Stomach (tissue), 9 donors: ENCODE measurements around the gene TCEANC. TPM values are rescaled to one million over a fixed set of nuclear protein-coding genes. Genes with fewer than 3 reads are reported as not detected.

Experiments used
- DNase-seq, 2 donors: peaks; one replicate each; pipeline versions ENCODE4 v3.0.0 to v3.0.0-alpha.2; 2013 to 2019
- H3K27ac ChIP-seq, 5 donors: fragments of 200-600 bp in 4 of 5; sonication (generic) in 4 of 5; one replicate each; pipeline ENCODE4 v1.5.1; 2013 to 2019; ENCODE audit warnings: mild to moderate bottlenecking in 1 of 5, moderate library complexity in 1 of 5
- H3K27me3 ChIP-seq, 3 donors: fragments of 200-600 bp; sonication (generic); one replicate each; pipeline ENCODE4 v1.5.1; 2017 to 2019; ENCODE audit warnings: mixed run types in 1 of 3
- H3K36me3 ChIP-seq, 4 donors: fragments of 200-600 bp; sonication (generic); 1 replicate in 3 of 4; 2 replicates in 1 of 4; pipeline ENCODE4 v1.5.1; 2016 to 2019
- H3K4me1 ChIP-seq, 4 donors: fragments of 200-600 bp; sonication (generic); one replicate each; pipeline ENCODE4 v1.5.1; 2016 to 2019
- H3K4me3 ChIP-seq, 4 donors: fragments of 200-600 bp; sonication (generic) in 3 of 4; one replicate each; pipeline ENCODE4 v1.5.1; 2016 to 2019; ENCODE audit warnings: mild to moderate bottlenecking in 1 of 4
- H3K9me3 ChIP-seq, 4 donors: fragments of 200-600 bp; sonication (generic); one replicate each; pipeline ENCODE4 v1.5.1; 2016 to 2019
- CTCF ChIP-seq, 7 experiments: fragments of 450-650 bp in 4 of 7; fragments of 200-600 bp in 3 of 7; sonication (generic) in 3 of 7; IDR thresholded peaks; one replicate each; pipeline ENCODE4 v1.5.1; 2016 to 2019; ENCODE audit warnings: antibody characterized with exemption in 7 of 7, control low read depth in 2 of 7, mild to moderate bottlenecking in 1 of 7
- EP300 ChIP-seq: sonication (generic); formaldehyde crosslinking; IDR thresholded peaks from one replicate; pipeline ENCODE4 v1.6.1; 2017; ENCODE audit warnings: antibody characterized with exemption
- POLR2A ChIP-seq, 4 donors: fragments of 450-650 bp; IDR thresholded peaks; one replicate each; pipeline ENCODE4 v1.6.1; 2016; ENCODE audit warnings: antibody characterized with exemption in 4 of 4, control low read depth in 2 of 4, mild to moderate bottlenecking in 1 of 4, moderate library complexity in 1 of 4
- POLR2AphosphoS5 ChIP-seq, 3 donors: sonication (generic); formaldehyde crosslinking; IDR thresholded peaks; one replicate each; pipeline ENCODE4 v1.6.1; 2016; ENCODE audit warnings: antibody characterized with exemption in 3 of 3
- WGBS, 5 donors: extraction: QIAGEN DNeasy Blood & Tissue Kit in 3 of 5; methylation state at CpG; one replicate each; pipeline versions ENCODE4 v1.1.5 to v1.1.7; 2013 to 2018; 5-methylcytosine and 5-hydroxymethylcytosine counted together
- intact Hi-C: fragments of 100-400 bp; cut with DNase I; formaldehyde crosslinking; loops from one replicate; pipeline ENCODE4 v1.15.1; 2023; ENCODE audit warnings: low total_unique reads
- polyA plus RNA-seq, 3 donors: library from polyadenylated mRNA; stranded (reverse); fragments of 200-250 nt; gene quantifications; one replicate each; pipeline ENCODE4 v1.2.3, GENCODE V29; 2013
- total RNA-seq, 5 donors: library from RNA; depleted of rRNA; stranded (reverse); fragments of >200 nt; gene quantifications; one replicate each; pipeline versions ENCODE4 v1.1.0 to v1.2.3, GENCODE V29; 2014 to 2016
- donor health status: healthy with polysubstance abuse.
- donor health status: Bipolar disorder and iron deficiency.
- donor health status: healthy.

Gene TCEANC
- total and polyA plus RNA-seq, 8 donors: 1.2 to 25.7 (median 3.5) TPM

- no peak overlapping the region for H3K27ac ChIP-seq
- WGBS, 5 donors: 48 to 78% (median 63%) methylated on average over 3 of the region's 3 CpGs
These were observed 1.8 kb upstream of the TCEANC start for GRCh38 chrX:13651150-13651549.

GRCh38 chrX:13652287-13652793 lies 601 bp upstream of the TCEANC start:
- intact Hi-C loops: no loop called here
- Histone ChIP-seq H3K4me3 (peak overlapping the region; percentile 47 to 66 (median 60)), H3K27me3 (no peaks in the 10 kb centered on the region), H3K36me3 (peaks cover 0 to 5% (median 2%) of the 10 kb centered on the region in 4 donors), H3K27ac (peak overlapping the region; percentile 59 to 97 (median 92)), H3K4me1 (peaks cover 0 to 22% (median 11%) of the 10 kb centered on the region in 4 donors), H3K9me3 (no peaks in the 10 kb centered on the region)
- no peak for TF ChIP-seq POLR2AphosphoS5 (IDR thresholded peaks at IDR 0.05)
- DNase-seq: peak in 1 of 2 donors; percentile 36
- WGBS, 5 donors: 11 to 29% (median 24%) methylated on average over 7 of the region's 7 CpGs

More at GRCh38 chrX:13651150-13651549, 1.8 kb upstream of the TCEANC start:
- peaks cover 0 to 22% (median 13%) of the 10 kb centered on the region in 4 donors for H3K4me1 ChIP-seq
- intact Hi-C loops: no loop called here
- no peak overlapping the region for H3K4me3 ChIP-seq
- no peaks in the 10 kb centered on the region for H3K9me3 ChIP-seq
- peaks cover 0 to 5% (median 1%) of the 10 kb centered on the region in 4 donors for H3K36me3 ChIP-seq
- TF ChIP-seq CTCF (IDR thresholded peaks at IDR 0.05) (no peak), EP300 (no peak)
- no peak for DNase-seq
- H3K27me3 ChIP-seq: no peaks in the 10 kb centered on the region

- peaks cover 0 to 5% (median 2%) of the 10 kb centered on the region in 4 donors for H3K36me3 ChIP-seq
- DNase-seq: no peak
- peak overlapping the region in 1 of 4 donors; percentile 66 for H3K4me3 ChIP-seq
- intact Hi-C loops: no loop called here
- peak overlapping the region in 4 of 5 donors; percentile 91 to 97 (median 94) for H3K27ac ChIP-seq
- H3K4me1 ChIP-seq: peaks cover 0 to 22% (median 11%) of the 10 kb centered on the region in 4 donors
- no peaks in the 10 kb centered on the region for H3K9me3 ChIP-seq
- no peak for TF ChIP-seq POLR2A (IDR thresholded peaks at IDR 0.05)
- TF ChIP-seq CTCF (IDR thresholded peaks at IDR 0.05): no peak
- TF ChIP-seq POLR2AphosphoS5 (IDR thresholded peaks at IDR 0.05): no peak
- no peak for TF ChIP-seq EP300
- H3K27me3 ChIP-seq: no peaks in the 10 kb centered on the region
These were observed 1.2 kb downstream of the TCEANC start for GRCh38 chrX:13654116-13654515.

GRCh38 chrX:13655674-13656073 lies 2.7 kb downstream of the TCEANC start:
- Histone ChIP-seq H3K27ac (no peak overlapping the region), H3K9me3 (no peaks in the 10 kb centered on the region), H3K4me1 (peaks cover 0 to 22% (median 12%) of the 10 kb centered on the region in 4 donors), H3K27me3 (no peaks in the 10 kb centered on the region), H3K36me3 (peaks cover 0 to 7% (median 2%) of the 10 kb centered on the region in 4 donors), H3K4me3 (no peak overlapping the region)
- no peak for TF ChIP-seq POLR2A (IDR thresholded peaks at IDR 0.05)
- TF ChIP-seq POLR2AphosphoS5 (IDR thresholded peaks at IDR 0.05): no peak
- TF ChIP-seq CTCF (IDR thresholded peaks at IDR 0.05): no peak
- TF ChIP-seq EP300: no peak
- no peak for DNase-seq
- WGBS, 5 donors: 62 to 100% (median 85%) methylated on average over 3 of the region's 3 CpGs
- intact Hi-C loops: no loop called here

GRCh38 chrX:13658602-13659001 lies 5.7 kb downstream of the TCEANC start:
- 6 to 9% (median 7%) methylated on average over 2 of the region's 2 CpGs for WGBS, 5 donors
- H3K9me3 ChIP-seq: no peaks in the 10 kb centered on the region
- no peak for TF ChIP-seq POLR2A (IDR thresholded peaks at IDR 0.05)
- peak in 1 of 3 donors; percentile 10 for TF ChIP-seq POLR2AphosphoS5 (IDR thresholded peaks at IDR 0.05)
- TF ChIP-seq CTCF (IDR thresholded peaks at IDR 0.05): peak in 4 of 7 experiments; percentile 48 to 73 (median 62)

More at GRCh38 chrX:13658602-13659001, 5.7 kb downstream of the TCEANC start:
- H3K4me1 ChIP-seq: peaks cover 0 to 19% (median 5%) of the 10 kb centered on the region in 4 donors
- H3K27ac ChIP-seq: peak overlapping the region in 3 of 5 donors; percentile 21 to 34 (median 31)
- intact Hi-C loops: no loop called here
- peak in 1 of 2 donors; percentile 75 for DNase-seq
- H3K4me3 ChIP-seq: no peak overlapping the region
- H3K36me3 ChIP-seq: peaks cover 0 to 17% (median 8%) of the 10 kb centered on the region in 4 donors
- no peaks in the 10 kb centered on the region for H3K27me3 ChIP-seq
